Brain microvascular endothelial cell (primary cell): ENCODE measurements around the gene ICE2.

Experiments
- DNase-seq: peaks from one replicate; pipeline ENCODE4 v3.0.0-alpha.2; 2020
- H3K27ac ChIP-seq: fragments of 250-450 bp; sonication (Bioruptor Pico); 2 replicates; pipeline ENCODE4 v1.5.1; 2020; ENCODE audit warnings: mild to moderate bottlenecking, moderate library complexity
- H3K27me3 ChIP-seq: fragments of 250-450 bp; sonication (Bioruptor Pico); replicated peaks from 2 replicates; pipeline ENCODE4 v1.5.1; 2020; ENCODE audit warnings: mild to moderate bottlenecking
- H3K36me3 ChIP-seq: fragments of 250-450 bp; sonication (Bioruptor Pico); replicated peaks from 2 replicates; pipeline ENCODE4 v1.5.1; 2020; ENCODE audit warnings: mild to moderate bottlenecking
- H3K4me3 ChIP-seq: 2 replicates; pipeline ENCODE4 v1.5.1; 2011; ENCODE audit warnings: low read depth, mild to moderate bottlenecking, control low read depth, low read length, moderate library complexity
- in situ Hi-C: cut with HindIII; loops from 2 replicates; pipeline ENCODE4 v1.10.0; 2017; ENCODE audit warnings: low sequenced_read_pairs, low pct_ligation_motif_present
- TF ChIP-seq, protein P1 (sequence below): IDR thresholded peaks from 2 replicates; pipeline ENCODE4 v1.5.1; 2011; ENCODE audit warnings: low read depth, mild to moderate bottlenecking, moderate library complexity, low read length, control low read depth, inconsistent platforms; ENCODE audit errors: missing control alignments

ICE2 gene

DNA sequence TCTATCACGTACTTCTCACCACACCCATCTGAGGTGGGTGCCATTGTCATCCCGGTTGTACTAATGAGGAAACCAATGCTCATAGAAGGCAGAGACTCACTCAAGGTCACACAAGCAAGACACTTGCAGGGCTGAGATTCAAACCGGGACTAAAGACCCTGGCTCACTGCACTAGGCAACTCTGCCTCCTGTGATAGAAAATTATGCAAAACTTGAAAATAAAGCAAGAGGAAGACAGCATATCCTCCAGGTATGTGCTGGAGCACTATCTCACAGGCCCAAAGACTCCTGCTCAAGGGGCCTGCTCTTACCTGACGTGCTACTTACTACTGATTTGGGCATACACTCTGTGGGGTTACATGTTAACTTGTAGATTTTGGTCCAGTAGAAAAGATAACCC lies 106.7 kb downstream of the ICE2 start:
- Histone ChIP-seq H3K36me3 (peaks cover 81% of the 10 kb centered on the region), H3K4me3 (no peak overlapping the region), H3K27ac (peak overlapping the region; percentile 93), H3K27me3 (no peaks in the 10 kb centered on the region)
- DNase-seq, result no peak
- TF ChIP-seq, protein P1, sequence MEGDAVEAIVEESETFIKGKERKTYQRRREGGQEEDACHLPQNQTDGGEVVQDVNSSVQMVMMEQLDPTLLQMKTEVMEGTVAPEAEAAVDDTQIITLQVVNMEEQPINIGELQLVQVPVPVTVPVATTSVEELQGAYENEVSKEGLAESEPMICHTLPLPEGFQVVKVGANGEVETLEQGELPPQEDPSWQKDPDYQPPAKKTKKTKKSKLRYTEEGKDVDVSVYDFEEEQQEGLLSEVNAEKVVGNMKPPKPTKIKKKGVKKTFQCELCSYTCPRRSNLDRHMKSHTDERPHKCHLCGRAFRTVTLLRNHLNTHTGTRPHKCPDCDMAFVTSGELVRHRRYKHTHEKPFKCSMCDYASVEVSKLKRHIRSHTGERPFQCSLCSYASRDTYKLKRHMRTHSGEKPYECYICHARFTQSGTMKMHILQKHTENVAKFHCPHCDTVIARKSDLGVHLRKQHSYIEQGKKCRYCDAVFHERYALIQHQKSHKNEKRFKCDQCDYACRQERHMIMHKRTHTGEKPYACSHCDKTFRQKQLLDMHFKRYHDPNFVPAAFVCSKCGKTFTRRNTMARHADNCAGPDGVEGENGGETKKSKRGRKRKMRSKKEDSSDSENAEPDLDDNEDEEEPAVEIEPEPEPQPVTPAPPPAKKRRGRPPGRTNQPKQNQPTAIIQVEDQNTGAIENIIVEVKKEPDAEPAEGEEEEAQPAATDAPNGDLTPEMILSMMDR, result no peak
- in situ Hi-C loops, result no loop called here

DNA sequence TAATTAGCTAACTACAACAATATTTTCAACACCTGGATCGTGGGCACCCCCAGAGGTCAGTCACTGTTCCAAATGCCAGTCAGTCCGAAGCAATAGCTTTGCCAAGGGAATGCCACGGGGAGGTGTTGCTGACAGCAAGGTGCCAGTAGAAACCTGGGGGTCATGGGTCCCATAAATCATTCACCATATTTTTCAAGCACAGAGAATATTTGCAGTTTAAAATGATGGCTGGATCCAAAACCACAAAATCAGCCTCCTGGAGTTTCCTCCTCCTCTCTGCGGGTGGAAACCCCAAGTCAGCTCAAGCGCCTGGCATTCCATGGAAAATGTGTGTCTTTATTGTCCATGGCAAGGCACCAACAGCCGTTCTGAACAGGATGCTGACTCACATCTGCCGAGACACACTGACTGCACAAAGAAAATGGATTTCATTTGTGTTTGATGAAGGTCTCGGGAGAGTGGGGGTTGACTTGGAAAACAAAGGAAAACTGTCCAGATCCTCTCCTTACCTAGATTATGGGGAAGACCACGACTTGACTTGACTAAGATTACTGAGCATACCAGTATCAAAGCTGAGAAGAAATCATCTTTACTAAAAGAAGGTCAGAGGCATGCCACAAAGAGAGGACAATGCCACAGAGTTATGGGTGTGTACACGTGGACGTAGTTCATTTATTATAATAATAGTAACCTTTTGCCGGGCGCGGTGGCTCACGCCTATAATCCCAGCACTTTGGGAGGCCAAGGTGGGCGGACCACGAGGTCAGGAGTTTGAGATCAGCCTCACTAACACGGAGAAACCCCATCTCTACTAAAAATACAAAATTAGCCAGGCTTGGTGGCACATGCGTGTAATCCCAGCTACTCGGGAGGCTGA lies 107.5 kb downstream of the ICE2 start:
- TF ChIP-seq, protein P1, result no peak
- no peak overlapping the region for H3K4me3 ChIP-seq
- H3K27me3 ChIP-seq, result no peaks in the 10 kb centered on the region
- in situ Hi-C loops, result no loop called here
- peaks cover 73% of the 10 kb centered on the region for H3K36me3 ChIP-seq
- peak; percentile 98 for DNase-seq
- peak overlapping the region; percentile 93 for H3K27ac ChIP-seq

DNA sequence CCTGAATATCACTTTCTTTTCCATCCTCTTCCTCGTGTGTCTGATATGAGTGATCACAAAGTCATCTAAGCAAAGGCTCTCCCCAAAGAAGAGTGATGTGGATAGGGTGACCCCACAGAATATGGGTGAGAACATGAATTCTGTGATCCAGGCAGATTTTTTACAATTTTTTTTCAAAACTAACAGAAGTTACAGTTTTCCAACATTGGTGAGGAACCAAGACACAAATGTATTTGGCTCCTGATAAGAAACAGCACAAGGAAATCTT lies 108.1 kb downstream of the ICE2 start:
- TF ChIP-seq, protein P1, result no peak
- peak overlapping the region; percentile 93 for H3K27ac ChIP-seq
- peaks cover 67% of the 10 kb centered on the region for H3K36me3 ChIP-seq
- no peak overlapping the region for H3K4me3 ChIP-seq
- in situ Hi-C loops, result no loop called here
- DNase-seq, result no peak
- no peaks in the 10 kb centered on the region for H3K27me3 ChIP-seq

GRCh38 chr15:60370105-60370868 lies 108.7 kb downstream of the ICE2 start:
- Histone ChIP-seq H3K4me3 (no peak overlapping the region), H3K27ac (peak overlapping the region; percentile 93), H3K36me3 (peaks cover 65% of the 10 kb centered on the region), H3K27me3 (no peaks in the 10 kb centered on the region)
- TF ChIP-seq, protein P1, result no peak
- in situ Hi-C loops, result no loop called here
- peak; percentile 52 for DNase-seq

DNA sequence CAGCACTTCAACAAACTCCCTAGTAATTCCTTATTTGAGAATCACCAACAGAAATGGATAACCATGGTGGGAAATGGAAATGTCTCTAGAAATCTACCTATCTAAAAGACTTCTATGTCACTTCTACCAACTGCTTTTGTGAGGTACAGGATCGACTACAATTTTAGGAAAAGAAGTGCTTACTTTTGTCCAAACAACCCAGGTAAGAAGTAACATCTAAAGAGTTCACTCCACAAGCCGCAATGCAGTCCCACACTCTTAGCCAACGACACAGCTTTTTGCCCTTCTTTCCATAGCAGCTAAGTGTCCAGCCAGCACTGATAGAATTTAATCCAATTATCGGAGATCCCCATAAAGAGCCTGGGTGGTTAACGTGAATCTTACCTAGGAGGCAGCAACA lies 109.2 kb downstream of the ICE2 start:
- H3K36me3 ChIP-seq, result peaks cover 64% of the 10 kb centered on the region
- no peak overlapping the region for H3K4me3 ChIP-seq
- peak overlapping the region; percentile 93 for H3K27ac ChIP-seq
- in situ Hi-C loops, result no loop called here
- TF ChIP-seq, protein P1, result no peak
- no peak for DNase-seq
- no peaks in the 10 kb centered on the region for H3K27me3 ChIP-seq
